ENCODE measurements around the gene HPS5.
"Not testable (repeated sequence)": the region's sequence is repeated elsewhere in the genome, so short reads cannot be mapped to it uniquely, and the experiment has no call there.

Gene HPS5

DNA sequence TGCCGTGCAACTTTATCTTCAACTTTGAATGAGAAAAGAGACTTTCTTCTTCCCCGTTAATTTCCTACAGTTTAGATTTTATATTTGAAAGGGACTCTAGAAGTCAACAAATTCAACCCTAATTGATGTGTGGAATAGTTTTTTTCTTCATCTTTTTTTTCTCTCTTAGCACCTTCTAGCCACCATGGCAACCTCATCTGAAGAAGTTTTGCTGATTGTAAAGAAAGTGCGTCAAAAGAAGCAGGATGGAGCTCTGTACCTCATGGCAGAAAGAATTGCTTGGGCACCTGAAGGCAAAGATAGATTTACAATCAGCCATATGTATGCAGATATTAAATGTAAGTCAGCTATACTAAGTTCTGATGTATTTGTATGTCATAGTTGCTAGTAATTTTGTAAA is 11.0 kb upstream of the HPS5 start:
- no peak overlapping the region for H3K4me3 ChIP-seq (ENCODE audit: low read depth, low read length)
- CTCF ChIA-PET, result no interaction called here
- no peak for DNase-seq (ENCODE audit: low read depth, low spot score)
- POLR2A ChIA-PET, result no interaction called here
- TF ChIP-seq, protein P1, sequence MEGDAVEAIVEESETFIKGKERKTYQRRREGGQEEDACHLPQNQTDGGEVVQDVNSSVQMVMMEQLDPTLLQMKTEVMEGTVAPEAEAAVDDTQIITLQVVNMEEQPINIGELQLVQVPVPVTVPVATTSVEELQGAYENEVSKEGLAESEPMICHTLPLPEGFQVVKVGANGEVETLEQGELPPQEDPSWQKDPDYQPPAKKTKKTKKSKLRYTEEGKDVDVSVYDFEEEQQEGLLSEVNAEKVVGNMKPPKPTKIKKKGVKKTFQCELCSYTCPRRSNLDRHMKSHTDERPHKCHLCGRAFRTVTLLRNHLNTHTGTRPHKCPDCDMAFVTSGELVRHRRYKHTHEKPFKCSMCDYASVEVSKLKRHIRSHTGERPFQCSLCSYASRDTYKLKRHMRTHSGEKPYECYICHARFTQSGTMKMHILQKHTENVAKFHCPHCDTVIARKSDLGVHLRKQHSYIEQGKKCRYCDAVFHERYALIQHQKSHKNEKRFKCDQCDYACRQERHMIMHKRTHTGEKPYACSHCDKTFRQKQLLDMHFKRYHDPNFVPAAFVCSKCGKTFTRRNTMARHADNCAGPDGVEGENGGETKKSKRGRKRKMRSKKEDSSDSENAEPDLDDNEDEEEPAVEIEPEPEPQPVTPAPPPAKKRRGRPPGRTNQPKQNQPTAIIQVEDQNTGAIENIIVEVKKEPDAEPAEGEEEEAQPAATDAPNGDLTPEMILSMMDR (IDR thresholded peaks at IDR 0.05; ENCODE audit: insufficient read depth, low read length, missing control alignments), result no peak

DNA sequence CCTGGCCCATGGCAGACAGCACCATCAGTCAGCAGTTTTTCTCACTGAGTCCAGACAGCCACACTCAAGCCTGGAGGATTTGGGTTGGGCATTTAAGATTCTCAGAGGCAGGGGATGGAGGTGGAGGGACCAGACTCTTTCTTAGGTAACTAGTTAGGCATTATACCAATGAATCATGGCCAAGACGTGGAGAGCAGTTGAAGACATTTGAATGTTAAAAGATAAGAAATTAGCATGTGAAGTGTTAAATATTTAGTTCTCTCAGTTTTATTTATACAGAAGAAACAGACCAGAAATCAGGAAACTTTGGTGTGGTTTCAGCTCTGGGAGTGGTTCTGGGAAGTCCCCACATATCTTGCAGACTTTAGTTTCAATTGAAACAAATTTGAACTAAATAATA is 10.4 kb upstream of the HPS5 start:
- POLR2A ChIA-PET, result no interaction called here
- no peak overlapping the region for H3K4me3 ChIP-seq (ENCODE audit: low read depth, low read length)
- no peak for DNase-seq (ENCODE audit: low read depth, low spot score)
- CTCF ChIA-PET, result no interaction called here
- TF ChIP-seq, protein P1 (IDR thresholded peaks at IDR 0.05; ENCODE audit: insufficient read depth, low read length, missing control alignments), result no peak

DNA sequence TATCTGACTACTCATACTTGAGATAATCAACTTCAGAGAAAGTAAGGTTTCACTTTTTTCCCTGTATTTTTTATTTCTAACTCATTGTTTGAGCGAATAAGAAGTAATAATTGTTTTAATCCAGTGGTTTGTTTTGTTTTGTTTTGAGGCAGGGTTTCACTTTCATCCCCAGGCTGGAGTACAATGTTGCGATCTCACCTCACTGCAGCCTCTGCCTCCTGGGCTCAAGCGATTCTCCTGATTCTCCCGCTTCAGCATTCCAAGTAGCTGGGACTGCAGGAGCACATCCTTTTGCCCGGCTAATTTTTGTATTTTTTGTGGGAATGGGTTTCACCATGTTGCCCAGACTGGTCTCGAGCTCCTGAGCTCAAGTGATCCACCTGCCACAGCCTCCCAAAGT is 9.0 kb upstream of the HPS5 start:
- no peak for DNase-seq (ENCODE audit: low read depth, low spot score)
- TF ChIP-seq, protein P1 (IDR thresholded peaks at IDR 0.05; ENCODE audit: insufficient read depth, low read length, missing control alignments), result no peak
- ChIA-PET CTCF (interaction anchor here (1.0 kb wide), 1 partner anchor 14 kb away, joined by 3 read pairs; no protein-coding TSS in a partner anchor), POLR2A (no interaction called here)
- H3K4me3 ChIP-seq (ENCODE audit: low read depth, low read length), result no peak overlapping the region

DNA sequence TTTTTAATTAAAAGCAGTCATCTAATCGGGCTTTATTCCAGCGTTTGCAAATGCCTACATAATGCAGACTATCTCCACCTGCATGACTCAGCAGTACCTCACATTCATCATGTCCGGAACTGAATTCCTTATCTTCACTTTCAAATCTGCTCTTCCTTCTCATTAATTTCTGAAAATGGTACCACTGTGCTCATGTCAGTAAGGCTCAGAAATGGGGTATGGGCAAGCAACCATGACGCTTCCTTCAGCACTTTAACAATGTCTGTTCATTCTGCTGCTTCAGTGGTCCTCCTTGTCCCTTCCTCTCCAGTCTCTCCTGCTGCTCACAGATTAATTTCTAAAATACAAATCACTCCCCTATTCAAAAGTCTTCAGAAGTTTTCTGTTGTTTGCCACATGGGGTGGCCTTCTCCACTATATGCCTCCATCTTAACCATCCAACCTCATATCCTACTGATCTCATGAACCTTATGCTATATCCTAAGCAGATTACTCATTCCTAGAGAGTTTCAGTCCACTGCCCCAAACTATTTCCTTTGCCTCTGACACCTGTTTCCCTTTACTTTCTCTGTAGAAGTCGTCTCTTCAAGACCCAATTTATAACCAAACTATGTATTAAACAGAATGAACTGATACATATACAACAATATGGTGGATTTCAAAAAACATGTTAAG is 7.4 kb upstream of the HPS5 start:
- H3K4me3 ChIP-seq (ENCODE audit: low read depth, low read length), result no peak overlapping the region
- DNase-seq (ENCODE audit: low read depth, low spot score), result no peak
- POLR2A ChIA-PET, result no interaction called here
- TF ChIP-seq, protein P1 (IDR thresholded peaks at IDR 0.05; ENCODE audit: insufficient read depth, low read length, missing control alignments), result no peak
- CTCF ChIA-PET, result no interaction called here

DNA sequence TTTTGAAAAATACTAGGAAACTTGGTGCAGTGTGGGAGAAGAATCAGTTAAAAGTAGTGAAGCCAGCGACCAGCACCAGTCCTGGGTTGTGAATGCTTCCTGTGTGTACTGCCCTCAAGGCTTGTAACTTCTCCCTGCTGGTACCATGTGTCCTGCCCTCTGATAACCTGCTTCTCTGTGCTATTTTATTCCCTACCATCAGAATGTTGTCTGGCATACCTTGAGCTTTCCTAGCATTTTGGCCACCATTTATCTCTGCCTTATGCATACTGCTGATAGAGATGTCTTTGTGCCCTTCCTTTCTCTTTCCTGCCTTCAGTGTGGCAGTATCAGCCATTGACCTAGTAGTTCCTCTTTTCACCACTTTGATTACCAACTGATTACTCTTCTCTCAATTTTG is 2.4 kb upstream of the HPS5 start:
- CTCF ChIA-PET, result no interaction called here
- H3K4me3 ChIP-seq (ENCODE audit: low read depth, low read length), result peak overlapping the region; percentile 10; the same call in 1 of the 2 replicates

DNA sequence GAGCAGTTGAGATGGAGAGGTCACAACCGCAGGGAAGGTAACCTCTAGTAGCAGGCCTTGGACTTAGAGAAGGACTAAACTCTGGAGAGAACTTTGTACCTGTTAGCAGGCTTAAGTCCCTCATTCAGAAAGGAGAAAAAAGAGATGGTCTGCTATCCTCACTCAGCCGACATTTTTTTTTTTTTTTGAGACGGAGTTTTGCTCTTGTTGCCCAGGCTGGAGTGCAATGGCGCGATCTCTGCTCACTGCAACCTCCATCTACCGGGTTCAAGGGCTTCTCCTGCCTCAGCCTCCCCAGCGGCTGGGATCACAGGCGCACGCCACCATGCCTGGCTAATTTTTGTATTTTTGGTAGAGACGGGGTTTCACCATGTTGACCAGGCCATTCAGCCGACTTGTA is 1.9 kb upstream of the HPS5 start:
- DNase-seq (ENCODE audit: low read depth, low spot score); CTCF ChIA-PET; POLR2A ChIA-PET: not testable (repeated sequence)
- peak overlapping the region; percentile 94; the same call in 1 of the 2 replicates for H3K4me3 ChIP-seq (ENCODE audit: low read depth, low read length)

More for the DNA sequence above, 2.4 kb upstream of the HPS5 start:
- POLR2A ChIA-PET, result no interaction called here
- no peak for DNase-seq (ENCODE audit: low read depth, low spot score)
- TF ChIP-seq, protein P1 (IDR thresholded peaks at IDR 0.05; ENCODE audit: insufficient read depth, low read length, missing control alignments), result no peak

Data from AG04449 (cell line).